ENCODE measurements around the gene GNLY.
"Not testable (repeated sequence)": the region's sequence is repeated elsewhere in the genome, so short reads cannot be mapped to it uniquely, and the experiment has no call there.

GNLY gene

DNA sequence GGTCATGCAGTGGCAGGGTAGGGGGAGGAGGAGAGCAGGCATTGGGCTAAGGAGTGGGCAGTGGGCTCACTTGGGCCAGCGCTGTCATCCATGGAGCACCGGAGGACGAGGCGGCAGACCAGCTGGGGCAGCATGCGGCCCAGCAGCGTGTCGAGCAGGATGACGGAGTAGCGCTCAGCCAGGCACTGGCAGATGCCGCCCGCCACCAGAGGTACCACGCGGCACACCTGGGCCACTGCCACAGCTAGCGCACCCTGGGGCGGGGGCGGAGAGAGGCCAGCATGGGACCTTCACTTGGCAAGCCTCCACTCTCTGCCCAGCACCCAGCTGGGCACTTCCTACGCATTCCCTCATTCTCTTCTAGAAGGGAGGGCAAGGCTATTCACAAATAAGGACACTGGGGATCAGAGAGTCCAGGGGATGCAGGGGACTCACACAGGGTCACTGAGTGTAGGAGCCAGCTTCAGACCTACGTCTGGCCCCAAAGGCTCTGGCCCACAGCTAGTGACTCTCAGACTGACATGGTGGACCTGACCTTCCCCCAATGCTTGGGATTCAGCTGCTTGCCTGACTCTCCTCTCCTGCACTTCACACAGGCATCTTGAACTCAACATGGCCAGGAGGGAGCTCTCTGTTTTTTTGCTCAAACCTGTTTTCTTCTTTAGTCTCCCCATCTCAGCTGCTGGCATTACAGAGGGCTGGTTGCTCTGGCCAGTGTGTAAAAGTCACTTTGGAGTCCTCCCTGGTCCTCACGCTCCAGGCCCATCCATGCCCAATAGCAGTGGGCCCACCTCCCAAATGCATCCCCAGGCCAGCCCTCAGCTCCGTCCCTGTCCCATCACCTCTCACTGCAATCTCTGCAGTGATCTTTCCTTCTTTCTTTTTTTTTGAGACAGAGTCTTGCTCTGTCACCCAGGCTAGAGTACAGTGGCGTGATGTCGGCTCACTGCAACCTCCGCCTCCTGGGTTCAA is 30.3 kb upstream of the GNLY start:
- in situ Hi-C loops (cut with HindIII; ENCODE audit: low sequenced_read_pairs), result no loop called here

DNA sequence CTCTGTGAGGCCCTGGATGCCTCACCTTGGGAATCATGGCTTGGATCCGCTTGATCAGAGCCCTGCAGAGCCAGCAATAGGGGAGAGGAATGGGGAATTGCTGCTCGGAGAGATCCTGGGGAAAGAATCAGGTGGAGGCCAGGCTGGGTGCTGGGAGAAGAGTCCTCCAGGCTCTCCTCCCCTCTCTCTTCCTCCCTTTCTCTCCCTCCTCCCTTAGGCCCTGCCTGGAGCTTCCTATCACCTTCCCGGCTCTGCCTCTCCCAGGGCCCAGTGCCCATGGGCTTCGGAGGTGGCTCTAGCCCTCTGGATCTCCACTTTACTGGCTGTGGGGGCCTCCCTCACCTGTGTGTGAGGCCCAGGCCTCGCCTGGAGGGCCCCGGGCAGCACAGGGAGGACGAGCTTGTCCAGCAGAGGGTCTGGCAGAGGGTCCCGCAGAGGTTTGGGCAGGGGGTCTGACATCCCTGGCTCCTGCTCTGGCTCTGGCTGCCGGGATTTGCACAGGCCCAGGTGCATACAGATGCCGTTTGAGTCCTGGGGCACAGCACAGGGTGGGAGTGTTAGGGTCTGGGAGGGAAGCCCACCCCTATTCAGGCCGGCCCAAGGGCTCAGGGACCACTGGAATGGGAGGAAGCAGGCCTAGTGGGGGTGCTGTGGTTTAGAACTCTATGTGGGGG is 28.8 kb upstream of the GNLY start:
- in situ Hi-C loops (cut with HindIII; ENCODE audit: low sequenced_read_pairs), result no loop called here

DNA sequence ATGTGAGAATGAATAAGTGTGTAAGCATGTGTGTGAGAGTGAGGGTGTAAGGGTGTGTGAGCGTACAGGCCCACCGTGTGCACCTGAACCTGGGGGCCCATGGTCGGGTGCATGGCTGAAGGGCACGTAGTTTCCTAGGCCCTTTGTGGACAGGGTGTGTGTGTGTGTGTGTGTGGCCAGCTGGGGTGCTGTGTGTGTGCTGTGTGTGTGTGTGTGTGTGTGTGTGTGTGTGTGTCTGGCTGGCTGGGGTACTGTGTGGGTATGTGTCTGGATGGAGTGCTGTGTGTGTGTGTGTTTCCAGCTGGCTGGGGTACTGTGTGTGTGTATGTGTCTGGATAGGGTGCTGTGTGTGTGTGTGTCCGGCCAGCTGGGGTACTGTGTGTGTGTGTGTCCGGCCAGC is 28.1 kb upstream of the GNLY start:
- in situ Hi-C loops (cut with HindIII; ENCODE audit: low sequenced_read_pairs), result no loop called here

DNA sequence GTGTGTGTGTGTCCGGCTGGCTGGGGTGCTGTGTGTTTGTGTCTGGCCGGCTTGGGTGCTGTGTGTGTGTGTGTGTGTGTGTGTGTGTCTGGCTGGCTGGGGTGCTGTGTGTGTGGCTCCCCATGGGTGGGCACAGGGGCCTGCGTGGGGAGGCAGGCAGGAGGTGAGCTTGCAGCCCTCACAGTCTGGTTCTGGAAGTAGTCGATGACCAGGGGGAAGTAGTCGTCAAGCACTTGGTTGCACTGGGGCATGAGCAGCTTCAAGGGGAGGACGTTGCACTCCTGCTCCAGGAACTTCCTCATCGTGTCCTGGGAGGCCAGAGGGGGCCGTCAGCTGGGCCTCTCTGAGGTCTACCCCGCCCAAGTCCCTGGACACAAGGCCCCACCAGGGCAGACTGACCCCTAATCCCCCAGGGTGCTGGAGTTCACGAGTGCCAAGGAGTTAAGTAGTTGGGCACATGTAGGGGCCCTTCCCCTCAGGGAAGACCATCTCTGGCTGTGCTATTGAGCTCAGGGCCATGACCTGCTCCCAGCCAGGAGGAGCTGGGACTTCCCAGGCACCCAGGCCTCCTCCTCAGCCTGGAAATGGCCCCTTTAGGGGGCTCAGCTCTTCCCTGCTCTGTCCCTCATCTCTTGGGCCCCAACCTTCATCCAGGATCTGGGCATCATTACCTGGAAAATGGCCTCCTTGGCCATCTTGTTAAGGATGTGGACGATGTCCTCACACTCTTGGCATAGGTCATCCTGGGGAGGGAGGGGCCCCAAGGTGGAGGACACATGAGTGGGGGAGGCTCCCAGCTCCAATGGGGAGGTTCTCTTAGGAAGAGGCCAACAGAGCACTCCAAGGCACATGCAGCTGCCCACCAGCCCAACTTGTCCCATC is 27.5 kb upstream of the GNLY start:
- in situ Hi-C loops (cut with HindIII; ENCODE audit: low sequenced_read_pairs), result no loop called here

DNA sequence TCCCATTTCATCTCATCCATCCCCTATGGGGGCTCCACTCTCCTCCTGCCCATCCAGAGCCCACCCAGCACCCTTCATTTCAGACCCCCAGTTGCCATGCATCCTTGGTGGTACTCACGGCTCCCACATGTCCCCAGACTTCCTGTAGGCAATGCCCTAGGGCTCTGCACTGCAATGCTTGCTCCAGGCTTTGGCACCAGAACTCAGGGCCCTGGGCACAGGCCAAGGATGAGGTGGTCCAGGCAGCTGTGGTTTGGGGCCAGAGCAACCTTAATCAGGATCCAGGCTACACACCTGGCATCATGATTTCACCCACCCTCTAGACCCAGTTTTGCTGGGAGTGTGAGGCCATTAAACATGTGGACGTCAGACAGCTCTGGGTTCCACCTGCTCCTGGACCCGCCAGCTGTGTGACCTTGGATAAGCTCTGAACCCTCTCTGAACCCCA is 26.6 kb upstream of the GNLY start:
- in situ Hi-C loops (cut with HindIII; ENCODE audit: low sequenced_read_pairs), result no loop called here

DNA sequence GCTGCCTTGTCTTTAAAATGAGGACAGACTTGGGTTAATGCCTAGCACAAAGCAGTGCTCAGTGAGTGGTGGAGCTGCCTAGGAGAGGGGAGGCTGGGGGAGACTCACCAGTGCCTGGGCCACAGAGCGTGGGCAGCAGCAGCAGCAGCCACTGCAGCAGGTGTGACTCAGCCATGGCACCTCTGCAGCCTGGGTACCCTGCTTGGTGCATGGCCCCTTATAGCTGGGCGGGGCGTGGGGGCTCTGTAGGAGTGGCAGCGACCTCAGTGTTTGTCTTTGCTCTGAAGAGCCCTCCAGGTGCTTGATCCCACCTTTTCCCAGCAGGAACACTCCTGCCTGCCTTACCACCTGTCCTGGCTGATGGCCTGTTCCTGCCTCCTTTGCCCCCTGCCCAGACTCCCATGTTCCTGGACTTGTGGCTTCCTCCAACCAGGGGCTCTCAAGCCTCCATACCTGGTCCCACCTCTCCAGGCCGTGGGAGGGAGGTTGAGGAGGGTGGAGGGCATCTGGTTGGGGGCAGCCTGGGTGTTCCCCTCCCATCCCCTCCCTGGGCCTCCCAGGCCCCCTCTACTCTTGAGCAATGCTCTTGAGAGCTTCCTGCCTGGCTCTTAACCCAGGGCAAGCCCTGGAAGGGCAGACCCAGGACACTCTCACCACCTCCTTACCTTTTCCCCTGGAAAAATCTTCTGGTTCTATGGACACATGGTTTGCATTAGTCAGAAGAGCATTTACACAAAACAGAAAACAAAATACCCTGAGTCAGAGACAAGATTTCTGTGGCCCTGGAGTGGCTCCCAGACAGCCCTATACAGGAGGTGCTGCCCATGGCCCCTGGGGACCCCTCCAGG is 25.9 kb upstream of the GNLY start, which contains the start of gene SFTPB:
TSS of gene SFTPB (minus strand) at position 191 of the 848 bp plus-strand sequence. CDS start at position 175, 16 bp downstream.
- in situ Hi-C loops (cut with HindIII; ENCODE audit: low sequenced_read_pairs), result no loop called here

DNA sequence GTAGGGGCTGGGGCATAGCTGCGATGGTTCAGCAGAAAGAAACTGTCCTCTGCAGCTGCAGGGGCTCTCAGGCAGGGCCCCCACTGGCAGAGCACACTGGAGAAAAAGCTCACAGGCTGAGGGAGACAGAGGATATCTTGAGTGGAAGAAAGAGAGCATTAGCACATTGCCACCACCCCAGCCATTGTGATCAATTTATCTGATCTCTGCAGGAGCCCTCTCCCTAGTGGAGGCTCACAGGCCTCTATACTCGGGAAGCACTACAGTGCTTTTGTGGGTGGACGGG is 25.4 kb upstream of the GNLY start:
- in situ Hi-C loops (cut with HindIII; ENCODE audit: low sequenced_read_pairs), result no loop called here

DNA sequence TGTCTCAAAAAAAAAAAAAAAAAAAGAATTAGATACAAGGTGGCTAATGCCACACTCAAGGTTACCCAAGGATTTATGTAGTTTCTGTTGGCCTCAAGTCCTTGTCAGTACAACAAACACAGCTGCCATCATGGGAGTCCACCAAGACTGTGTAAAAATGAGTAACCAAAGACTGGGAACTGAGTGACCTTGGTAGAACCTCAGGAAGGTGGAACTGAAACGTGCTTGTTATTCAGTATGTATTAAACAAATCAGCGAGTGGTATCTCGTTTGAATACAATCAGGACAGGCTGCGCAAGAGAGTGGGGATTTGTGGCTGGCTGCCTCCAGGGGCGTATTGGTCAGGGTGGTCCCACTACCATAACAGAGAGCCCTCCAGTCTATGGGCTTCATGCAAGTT is 24.6 kb upstream of the GNLY start:
- in situ Hi-C loops (cut with HindIII; ENCODE audit: low sequenced_read_pairs), result no loop called here

DNA sequence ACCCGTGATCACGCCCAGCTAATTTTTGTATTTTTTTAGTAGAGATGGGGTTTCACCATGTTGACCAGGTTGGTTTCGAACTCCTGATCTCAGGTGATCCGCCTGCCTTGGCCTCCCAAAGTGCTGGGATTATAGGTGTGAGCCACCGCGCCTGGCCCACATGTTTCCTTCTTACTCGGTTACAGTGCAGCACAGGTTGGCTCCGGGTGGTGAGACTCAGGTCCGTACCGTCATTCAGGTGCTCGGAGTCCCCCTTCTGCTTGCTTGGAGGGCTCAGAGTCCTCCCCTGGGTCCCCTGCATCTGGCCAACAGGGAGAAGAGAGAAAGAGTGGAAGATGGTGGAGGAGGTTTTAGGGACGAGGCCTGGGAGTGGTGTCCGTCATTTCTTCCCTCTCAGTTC is 23.7 kb upstream of the GNLY start:
- in situ Hi-C loops (cut with HindIII; ENCODE audit: low sequenced_read_pairs), result not testable (repeated sequence)

DNA sequence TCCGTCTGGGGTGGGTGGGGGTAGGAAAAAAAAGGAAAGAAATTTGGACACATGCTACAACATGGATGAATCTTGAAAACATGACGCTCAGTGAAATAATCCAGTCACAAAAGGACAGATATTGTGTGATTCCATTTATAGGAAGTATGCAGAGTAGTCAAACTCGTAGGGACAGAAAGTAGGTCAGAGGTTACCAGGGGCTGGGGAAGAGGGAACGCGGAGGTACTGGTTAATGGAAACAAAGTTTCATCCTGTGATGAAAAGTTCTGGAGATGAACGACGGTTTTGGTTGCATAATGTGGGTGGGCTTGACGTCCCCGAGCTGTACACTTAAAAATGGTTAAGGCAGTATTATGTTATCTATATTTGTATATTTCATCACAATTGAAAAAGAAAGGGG is 21.7 kb upstream of the GNLY start:
- in situ Hi-C loops (cut with HindIII; ENCODE audit: low sequenced_read_pairs), result no loop called here

DNA sequence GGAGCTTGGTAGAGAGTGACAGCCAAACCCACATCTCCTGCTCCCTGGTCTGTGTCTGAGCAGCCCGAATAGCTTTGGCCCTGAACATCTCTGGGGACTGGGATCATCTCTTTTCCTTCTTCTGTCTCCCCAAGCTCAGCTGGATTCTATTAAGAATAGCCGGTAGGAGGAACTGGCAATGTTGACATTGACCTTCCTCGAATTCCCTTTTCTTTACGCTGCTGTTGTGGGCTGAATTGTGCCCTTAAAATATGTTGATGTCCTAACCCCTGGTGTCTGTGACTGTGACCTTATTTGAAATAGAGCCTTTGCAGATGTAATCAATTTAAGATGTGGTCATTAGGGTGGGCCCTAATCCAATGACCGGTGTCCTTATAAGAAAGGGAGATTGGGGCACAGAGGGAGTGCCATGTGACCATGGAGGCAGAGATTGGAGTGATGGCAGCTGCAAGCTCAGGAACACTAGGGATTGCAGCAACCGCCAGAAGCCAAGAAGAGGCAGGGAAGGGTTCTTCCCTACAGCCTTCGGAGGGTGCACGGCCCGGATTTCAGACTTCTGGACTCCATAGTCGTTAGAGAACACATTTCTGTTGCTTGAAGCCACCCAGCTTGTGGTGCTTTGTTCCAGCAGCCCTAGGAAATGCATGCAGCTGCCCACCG is 20.3 kb upstream of the GNLY start:
- in situ Hi-C loops (cut with HindIII; ENCODE audit: low sequenced_read_pairs), result no loop called here

DNA sequence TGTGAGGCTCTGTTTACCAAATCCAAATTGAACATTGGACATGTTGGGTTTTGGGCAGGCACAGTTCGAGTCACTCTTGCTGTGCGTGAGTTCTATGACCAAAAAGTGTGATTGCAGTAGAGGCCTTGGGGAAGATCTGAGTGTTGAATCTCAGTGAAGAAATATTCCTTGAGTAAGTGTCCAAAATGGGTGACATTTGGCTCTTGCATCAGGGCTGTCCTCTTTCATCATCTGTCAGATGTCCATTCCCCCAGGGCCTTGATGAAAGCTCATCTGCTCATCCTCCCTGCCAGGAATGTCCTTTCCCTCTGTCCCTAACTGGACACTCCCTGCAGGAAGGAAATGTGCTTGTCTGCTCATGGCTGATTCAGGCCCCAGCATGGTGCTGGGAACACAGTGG is 19.7 kb upstream of the GNLY start:
- in situ Hi-C loops (cut with HindIII; ENCODE audit: low sequenced_read_pairs), result no loop called here

DNA sequence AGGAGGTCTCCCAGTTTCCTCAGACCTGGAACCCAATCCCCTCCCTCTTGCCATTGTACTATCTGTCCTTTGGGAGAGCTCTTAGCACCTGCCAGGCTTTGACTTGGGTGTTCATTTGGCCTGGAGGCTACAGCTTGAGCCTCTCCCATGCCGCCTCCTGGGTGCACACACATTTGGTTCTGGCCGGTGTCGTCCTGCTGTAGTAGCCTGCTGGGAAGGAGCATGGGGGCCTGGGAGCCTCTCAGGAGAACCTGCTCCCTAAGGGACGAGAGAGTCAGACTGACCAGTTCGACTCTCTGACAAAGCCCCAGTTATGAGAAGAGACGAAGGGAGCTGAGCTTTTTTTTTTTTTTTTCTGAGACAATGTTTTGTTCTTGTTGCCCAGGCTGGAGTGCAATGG is 18.7 kb upstream of the GNLY start:
- in situ Hi-C loops (cut with HindIII; ENCODE audit: low sequenced_read_pairs), result no loop called here

DNA sequence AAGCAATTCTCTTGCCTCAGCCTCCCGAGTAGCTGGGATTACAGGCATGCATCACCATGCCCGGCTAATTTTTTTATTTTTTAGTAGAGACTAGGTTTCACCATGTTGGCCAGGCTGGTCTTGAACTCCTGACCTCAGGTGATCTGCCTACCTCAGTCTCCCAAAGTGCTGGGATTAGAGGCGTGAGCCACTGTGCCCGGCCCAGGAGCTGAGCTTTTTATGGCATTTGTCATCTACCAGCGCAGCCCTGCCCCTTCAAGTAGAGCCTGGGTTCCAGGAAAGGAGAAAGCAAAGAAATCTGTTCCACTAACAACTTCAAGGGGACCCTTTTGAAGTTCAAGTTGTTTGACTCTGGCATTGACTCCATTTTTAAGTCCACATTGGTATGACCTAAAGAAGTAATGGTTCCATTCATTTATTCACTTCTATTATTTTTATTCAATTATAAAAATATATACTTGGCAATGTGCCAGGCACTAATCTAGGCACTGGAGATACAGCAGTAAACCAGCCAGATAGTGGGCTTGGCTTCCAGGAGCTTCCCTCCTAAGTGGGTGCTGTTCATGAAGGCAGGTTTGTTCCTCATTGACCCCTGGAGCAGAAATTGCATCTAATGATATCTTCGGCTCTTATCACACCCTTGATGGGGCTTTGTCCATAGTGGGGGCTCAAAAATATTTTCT is 18.2 kb upstream of the GNLY start:
- in situ Hi-C loops (cut with HindIII; ENCODE audit: low sequenced_read_pairs), result no loop called here

DNA sequence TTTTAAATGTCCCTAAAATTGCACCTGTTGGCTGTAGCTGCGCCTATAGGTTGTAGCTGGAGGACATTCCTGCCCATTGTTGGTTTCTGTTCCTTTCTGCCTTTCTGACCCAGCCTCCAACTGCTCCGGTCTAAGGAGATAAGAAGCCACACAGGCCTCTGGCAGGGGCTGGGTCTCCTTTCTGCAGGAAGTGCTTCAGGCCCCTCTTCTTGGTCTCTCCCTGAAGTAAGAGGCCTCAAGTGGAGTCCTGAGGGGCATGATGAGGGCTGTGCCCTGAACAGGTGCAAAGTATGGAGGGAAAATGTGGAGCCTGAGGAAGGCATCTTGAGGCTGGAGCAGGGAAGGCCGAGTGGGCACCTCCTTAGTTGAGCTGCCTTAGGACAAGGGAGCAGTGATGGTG is 15.8 kb upstream of the GNLY start:
- in situ Hi-C loops (cut with HindIII; ENCODE audit: low sequenced_read_pairs), result no loop called here

DNA sequence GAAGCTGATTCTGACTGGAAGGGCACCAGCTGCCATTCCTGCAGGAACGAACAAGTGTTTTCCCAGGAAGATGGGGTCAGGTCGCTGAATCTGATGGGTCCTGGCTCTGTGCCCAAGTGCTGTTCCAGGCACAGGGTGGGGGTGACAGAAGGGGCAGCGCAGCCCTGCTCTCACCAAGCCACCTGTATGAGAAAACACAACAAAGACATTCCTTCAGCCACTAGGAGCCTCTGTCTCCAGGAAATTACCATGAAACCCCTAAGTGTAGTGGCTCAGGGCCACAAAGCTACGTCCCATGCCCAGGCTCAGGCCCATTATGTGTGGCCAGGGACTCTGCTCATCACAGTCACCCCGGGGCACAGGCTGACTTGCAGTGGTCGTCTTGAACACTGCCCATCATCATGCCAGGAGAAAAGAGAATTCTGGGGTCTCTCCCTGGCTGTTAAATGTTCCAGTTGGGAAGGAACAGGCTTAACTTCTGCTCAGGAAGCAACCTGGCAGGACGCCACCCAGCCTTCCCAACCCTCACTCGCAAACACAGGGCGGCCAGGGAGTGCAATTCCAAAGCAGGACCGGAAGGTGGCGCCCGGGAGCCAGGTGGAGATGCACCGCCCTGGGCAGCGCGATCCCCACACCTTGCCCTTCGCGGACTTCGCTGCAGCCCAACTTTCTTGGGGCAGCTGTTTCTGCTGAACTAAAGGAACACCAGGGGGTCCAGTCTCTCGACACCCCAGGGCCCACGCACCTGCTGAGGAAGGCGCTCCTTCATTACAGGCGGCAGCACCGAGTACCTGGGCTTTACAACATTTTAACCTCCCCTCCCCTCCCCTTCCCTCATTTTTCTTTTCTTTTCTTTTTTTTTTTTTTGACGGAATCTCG is 15.1 kb upstream of the GNLY start:
- in situ Hi-C loops (cut with HindIII; ENCODE audit: low sequenced_read_pairs), result no loop called here

DNA sequence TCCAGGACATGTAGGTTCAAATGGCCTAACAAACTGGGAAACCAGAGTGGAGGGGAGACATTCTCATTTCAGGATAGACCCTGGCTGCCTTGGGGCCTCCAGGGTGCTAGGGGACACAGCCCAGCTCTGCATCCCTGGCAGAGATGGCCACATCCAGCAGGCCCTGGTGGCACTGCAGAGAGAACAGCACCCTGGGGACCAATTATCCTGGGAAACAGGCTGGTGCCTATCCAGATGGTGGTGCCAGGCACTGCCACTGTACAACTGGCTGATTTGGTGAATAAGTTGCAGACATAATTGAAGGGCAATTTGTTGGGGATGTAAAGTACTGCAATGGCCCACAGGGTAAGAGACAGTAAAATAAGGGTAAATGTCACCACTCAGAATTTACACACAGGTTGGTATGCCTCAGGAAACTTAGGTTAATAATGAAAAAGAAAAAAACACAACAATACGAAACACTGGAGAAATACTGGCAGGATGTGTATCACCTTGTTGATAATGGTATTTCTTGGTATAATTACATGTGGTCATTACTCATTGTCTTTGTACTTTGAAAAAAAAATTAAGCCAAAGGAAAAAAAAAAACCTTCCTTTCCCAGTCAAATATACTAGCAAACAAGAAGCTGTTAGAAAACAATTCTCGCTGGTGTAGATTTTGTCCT is 13.3 kb upstream of the GNLY start:
- in situ Hi-C loops (cut with HindIII; ENCODE audit: low sequenced_read_pairs), result no loop called here

DNA sequence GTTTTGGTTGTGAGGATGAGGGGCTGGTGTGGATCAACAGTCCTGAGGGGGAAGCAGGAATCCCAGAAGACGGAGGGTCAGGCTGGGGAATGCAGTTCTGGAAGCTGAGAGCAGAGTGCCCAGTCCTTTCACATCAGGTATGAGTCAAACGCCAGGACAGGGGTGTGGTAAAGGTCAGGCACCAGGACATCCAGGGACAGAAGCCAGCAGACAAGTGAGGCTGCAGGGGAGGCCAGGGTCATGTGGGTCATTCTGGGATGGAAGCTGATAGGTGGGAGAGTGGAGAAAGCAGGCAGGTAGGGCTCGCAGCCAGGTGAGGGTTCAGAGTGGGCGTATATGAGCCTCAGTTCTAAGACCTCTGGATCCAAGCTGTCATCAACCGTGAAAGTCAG is 12.8 kb upstream of the GNLY start:
- in situ Hi-C loops (cut with HindIII; ENCODE audit: low sequenced_read_pairs), result no loop called here
